ENCODE data around the gene CLDN9. TPM values are rescaled to one million over a fixed set of nuclear protein-coding genes. Genes with fewer than 3 reads are reported as not detected.

CLDN9 gene
- total RNA-seq, 1 donor from 2014 or later, result 0.42 TPM

DNA sequence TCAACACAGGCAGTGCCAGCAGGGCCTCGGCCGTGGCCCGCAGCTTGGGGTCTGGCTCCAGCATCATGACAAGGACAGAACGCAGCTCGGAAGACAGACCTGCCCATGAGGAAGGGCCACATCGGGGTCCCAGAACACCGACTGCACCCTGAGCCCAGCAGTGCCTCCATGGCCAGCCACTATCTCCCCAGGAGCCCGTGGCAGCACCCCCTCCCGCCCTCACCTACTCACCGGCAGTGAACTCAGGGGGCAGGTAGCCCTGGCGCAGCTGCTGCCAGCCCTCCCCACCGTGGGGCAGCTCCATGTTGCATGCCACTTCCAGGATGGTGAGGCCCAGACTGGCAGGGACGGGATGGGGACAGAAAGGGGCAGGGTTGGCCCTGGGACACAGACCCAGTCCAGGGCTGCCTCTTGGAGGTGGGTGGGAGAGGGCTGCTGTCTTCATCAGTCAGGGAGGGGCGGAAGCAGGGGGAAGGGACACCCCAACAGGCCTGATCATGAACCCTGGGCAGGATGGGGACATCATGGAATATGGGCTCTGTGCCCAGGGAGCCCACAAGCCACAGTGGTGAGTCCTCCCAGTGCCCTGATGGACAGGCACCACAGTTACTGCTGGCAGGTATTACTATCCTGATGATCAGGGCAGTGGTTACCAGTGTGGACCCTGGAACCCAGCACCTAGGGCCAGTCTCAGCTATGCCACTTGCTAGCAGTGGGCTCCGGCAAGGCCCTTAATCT, 38.2 kb upstream of the CLDN9 start:
- DNase-seq (ENCODE audit: low spot score), result no peak

DNA sequence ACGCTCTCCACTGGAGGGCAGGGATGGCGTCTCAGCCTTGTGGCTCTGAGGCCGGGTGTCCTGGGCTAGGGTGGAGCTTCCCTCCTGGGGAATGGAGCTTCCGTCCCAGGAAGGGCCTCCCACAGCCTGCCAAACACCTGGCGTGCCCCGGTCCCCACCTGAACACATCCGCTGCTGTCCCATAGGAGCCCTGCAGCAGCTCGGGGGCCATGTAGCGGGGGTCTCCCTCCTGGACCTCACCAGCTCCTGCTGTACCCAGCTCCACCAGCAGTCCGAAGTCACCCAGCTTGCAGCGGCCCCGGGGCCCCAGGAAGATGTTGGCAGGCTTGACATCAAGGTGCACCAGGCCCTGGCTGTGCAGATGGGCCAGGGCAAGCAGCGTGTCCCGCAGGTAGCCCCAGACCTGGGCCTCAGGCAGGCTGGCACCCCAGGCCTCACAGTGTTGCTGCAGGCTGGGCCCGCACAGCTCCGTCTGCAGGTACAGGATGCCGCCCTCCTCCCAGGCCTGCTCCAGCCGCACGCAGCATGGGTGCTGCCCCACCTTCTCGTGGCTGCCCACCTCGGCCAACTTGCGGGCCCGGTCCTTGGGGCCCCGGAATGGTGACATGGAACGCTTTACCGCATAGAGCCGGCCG, 37.4 kb upstream of the CLDN9 start:
- no peak for DNase-seq (ENCODE audit: low spot score)

GRCh38 chr16:2976201-2976600, 36.5 kb upstream of the CLDN9 start:
- no peak for DNase-seq (ENCODE audit: low spot score)

GRCh38 chr16:2976673-2977072, 36.0 kb upstream of the CLDN9 start:
- no peak for DNase-seq (ENCODE audit: low spot score)

GRCh38 chr16:2977440-2977839, 35.3 kb upstream of the CLDN9 start:
- DNase-seq (ENCODE audit: low spot score), result no peak

DNA sequence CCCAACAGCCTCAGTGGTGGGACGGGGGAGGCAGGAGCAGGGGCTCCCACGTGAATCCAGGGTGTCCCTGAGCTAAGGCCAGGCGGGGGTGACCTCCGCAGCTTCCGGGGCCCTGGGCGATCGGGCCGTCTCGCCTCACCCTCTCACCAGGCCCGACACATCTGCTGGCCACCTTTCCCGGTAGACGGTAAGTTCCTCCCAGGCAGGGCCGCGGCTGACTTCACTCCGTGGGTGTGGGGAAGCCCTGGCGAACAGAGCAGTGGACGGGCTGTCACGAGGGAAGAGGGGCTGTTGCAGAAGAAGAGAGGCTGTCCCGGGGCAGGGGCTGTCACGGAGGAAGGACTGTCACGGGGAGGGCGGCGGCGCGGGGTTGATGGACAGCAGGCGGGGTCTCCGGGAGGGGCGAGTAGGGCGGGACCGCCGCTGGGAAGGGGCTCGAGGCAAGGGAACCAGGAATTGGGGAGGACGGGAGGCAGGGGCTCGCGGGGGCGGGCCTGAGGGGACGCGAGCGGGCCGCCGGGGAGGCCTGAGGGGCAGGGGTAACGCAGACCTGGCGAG, 33.0 kb upstream of the CLDN9 start:
- no peak for DNase-seq (ENCODE audit: low spot score)

DNA sequence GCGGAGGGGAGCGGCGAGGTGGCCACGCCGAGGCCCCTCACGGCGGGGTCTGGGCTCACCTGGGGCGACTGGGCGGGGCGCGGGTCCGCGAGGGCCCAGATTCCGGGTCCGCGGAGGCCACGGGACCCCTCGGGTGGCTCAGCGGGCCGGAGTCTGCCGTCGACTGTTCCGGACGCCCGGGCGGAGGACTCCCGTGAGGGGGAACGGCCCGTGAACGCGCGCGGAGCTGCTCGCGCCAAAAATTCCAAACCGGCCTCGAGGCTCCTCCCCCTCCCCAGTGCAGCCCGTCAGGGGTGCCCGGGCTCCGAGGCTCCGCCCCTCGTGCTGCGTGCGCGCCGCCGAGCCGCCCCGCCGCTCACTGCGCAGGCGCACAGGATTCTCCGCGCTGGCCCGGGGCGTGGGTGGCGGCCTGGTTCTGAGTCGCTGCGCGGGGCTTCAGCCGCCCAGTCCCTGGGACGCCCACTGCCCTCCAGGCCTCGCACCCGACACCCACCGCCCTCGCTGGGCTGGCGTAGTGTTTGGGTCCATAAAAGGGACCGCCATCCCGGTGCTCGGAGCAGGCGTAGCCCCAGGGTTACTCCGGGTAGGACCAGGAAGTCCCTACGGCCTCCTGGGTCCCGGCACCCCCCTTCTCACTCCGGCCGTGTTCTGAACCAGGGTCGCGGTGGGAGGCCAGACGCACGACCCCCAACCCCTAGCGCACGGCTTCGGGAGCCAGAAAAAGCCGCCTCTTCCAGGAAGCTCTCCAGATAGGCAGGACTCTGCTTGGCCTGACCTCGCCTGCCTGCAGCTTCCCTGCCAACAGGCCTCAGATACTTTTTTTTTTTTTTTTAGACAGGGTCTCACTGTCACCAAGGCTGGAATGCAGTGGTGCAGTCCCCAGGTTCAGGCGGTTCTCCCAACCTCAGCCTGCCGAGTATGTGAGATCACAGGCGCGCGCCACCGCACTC, 32.2 kb upstream of the CLDN9 start, which contains the start of gene PKMYT1:
TSS of gene PKMYT1 (minus strand) at position 220 of the 950 bp plus-strand sequence. CDS start 789 bp downstream, outside the sequence.
- peak; percentile 91 for DNase-seq (ENCODE audit: low spot score)

GRCh38 chr16:2981177-2981898, 31.4 kb upstream of the CLDN9 start:
- no peak for DNase-seq (ENCODE audit: low spot score)

DNA sequence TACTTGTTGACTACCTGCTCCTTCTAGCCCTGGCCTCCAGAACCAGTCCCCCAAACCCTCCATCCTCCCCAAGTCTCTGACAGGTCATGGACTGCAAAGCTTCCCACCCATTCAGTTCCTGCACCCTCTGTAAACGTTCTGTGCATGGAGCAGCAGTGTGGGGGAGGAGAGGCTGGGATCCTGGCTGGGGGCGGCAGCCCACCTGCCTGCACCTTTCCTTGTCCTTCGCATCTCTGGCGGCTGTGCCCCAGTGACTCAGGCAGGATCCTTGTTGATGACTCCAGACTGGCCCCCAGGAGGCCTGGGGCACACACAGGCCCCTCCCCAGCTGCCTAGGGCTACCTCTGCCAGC, 30.8 kb upstream of the CLDN9 start:
- DNase-seq (ENCODE audit: low spot score), result no peak

GRCh38 chr16:2982402-2982801, 30.3 kb upstream of the CLDN9 start:
- no peak for DNase-seq (ENCODE audit: low spot score)

GRCh38 chr16:2983706-2984136, 29.0 kb upstream of the CLDN9 start:
- DNase-seq (ENCODE audit: low spot score), result peak; percentile 86

DNA sequence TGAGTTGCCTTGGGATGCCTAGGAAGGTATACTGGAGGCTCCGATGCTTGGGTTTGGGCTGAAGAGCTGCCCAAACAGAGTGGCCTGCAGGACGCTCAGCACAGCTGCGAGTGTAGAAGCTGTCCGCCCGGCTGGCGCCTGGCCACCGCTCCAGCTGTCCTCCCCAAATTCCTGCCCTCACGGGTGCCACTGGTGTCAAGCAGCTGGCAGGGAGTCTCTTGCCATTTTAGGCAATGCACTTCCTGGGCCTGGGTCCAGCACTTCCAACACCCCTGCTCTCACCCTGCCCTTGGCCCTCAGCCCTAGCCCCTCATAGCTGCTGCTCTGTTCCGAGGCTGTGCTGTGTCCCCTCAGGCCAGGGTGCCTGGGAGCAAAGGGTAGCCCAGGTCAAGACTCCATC, 27.3 kb upstream of the CLDN9 start:
- DNase-seq (ENCODE audit: low spot score), result no peak

GRCh38 chr16:2985893-2986355, 26.8 kb upstream of the CLDN9 start:
- no peak for DNase-seq (ENCODE audit: low spot score)

DNA sequence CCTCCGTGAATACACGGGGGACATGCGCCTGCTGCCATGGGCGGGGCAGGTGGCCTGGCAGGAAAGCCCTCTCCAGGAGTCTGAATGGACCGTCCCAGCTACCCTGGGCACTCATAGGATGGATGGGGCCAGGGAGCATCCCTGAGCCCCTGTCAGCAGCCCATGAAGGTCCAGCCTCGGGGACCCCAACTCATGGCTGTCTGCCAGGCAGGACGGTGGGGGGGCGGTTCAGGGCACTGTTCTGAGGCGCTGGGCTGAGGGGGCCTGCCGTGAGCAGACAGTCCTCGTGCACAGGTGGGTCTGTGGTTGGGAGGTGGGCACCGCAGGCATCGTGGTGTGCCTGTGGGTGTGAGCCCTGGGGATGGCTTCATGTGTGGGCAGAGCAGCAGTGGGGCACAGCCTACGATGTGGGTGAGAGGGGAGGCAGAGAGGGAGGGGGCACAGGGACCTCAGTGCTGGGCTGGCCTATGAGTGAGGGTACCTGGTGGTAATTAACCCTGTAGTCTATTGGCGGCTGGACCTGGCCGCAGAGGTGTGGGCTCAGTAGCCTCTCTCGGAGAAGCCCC, 26.0 kb upstream of the CLDN9 start:
- DNase-seq (ENCODE audit: low spot score), result no peak

GRCh38 chr16:2987286-2987685, 25.4 kb upstream of the CLDN9 start:
- DNase-seq (ENCODE audit: low spot score), result no peak

- no peak for DNase-seq (ENCODE audit: low spot score)
Measured at GRCh38 chr16:2987833-2988232, 24.9 kb upstream of the CLDN9 start.

DNA sequence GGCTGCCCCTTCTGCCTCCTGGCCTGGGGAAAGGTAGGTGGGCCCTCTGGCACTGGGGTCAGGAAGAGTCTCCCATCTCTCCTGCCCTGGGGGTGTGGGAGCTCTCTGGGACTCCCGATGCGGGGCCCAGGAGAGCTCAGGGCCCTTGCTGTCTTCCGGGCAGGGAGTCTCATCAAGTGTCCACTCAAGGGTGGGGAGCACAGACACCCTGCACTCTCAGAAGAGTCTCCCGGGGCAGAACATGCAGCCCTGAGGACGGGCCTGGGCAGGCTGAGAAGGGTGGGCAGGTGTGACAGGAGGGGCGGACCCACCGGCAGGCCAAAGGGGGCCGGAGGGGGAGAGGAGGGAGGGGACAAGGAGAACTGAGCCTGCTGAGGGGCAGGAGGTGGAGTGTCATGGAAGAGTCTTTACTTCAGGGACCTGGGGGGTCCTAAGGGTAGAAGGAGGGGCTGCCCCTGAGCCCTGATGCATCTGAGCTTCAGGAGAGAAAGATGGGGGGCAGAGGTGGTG, 24.1 kb upstream of the CLDN9 start:
- DNase-seq (ENCODE audit: low spot score), result no peak

DNA sequence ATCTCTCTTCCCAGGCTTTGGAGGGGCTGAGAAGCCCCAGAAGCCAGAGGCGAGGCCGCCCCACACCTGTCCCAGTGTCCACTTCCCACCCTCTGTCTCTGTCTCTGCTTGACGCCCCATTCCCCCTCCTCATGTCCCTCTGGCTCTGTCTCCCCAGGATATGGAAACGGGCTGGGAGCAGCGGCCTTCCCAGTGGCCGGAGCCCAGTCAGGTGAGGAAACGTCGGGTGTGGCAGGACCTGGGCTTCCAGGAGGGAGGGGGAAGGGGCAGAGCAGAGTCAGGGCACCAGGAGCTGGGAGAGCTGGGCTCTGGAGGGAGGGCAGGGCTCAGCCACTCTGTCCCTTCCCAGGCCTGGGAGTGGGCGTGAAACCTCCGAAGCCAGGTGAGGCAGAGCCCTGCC, 21.8 kb upstream of the CLDN9 start:
- DNase-seq (ENCODE audit: low spot score), result no peak

DNA sequence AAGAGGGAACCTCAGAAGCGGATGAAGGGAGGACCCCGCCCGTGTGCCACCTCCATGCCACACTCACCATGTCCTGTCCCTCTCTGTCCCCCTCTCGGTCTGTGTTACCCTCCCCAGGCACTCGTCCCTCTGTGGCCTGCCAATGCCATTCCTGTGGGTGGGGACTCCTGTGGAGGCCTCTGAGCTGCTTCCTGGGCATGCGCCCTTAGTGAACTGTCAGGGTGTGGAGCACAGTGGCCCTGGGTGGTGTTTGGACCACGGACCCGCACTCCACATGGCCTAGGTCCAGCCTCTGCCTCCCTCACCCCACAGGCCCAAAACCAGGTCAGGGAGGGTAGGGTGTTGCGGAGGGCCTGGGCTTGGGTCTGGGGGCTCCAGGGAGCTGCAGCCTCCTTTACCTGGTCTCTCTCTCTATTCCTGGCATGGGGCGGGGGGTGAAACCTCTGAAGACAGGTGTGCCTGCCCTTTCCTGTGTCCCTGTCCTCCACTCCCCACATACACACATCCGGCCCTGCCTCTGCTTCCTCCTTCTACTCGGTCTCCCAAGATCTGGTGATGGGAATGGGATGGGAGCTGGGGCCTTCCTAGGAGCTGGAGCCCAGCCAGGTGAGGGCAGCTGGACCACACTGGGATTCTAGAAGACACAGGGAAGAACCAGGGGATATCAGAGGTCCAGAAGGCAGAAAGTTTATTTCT, 21.0 kb upstream of the CLDN9 start:
- DNase-seq (ENCODE audit: low spot score), result no peak
